ENCODE results near the gene IL4R.

- no peak for TF ChIP-seq ZFX (IDR thresholded peaks at IDR 0.05)
- no peak for TF ChIP-seq CTCF (conservative IDR thresholded peaks at IDR 0.05)
Observed at GRCh38 chr16:27349276-27349675, 35.5 kb downstream of the IL4R start.

Measured in C4-2B (cell line).